ENCODE measurements around the gene TLR9.

Gene TLR9

DNA sequence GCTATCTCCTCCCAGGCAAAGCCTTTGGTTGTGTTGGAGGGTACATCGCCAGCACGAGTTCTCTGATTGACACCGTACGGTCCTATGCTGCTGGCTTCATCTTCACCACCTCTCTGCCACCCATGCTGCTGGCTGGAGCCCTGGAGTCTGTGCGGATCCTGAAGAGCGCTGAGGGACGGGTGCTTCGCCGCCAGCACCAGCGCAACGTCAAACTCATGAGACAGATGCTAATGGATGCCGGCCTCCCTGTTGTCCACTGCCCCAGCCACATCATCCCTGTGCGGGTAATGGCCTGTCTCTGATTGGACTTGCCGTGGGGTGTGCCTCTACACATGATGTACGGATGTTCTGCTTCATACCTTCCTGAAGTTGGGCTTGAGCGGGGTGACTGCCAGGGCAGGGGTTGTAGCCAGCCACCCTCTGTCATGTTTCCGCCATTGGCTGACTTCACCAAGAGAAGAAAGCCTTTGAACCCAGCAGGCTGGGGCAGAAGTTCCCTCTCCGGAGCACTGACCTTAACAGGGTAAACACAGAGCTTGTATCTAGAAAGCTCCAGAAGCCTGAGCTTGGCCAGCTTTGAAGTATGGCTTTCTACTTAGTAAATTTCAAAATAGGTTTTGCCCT, 14.1 kb downstream of the TLR9 start:
- no peak overlapping the region for H3K27ac ChIP-seq
- TF ChIP-seq, protein P1, sequence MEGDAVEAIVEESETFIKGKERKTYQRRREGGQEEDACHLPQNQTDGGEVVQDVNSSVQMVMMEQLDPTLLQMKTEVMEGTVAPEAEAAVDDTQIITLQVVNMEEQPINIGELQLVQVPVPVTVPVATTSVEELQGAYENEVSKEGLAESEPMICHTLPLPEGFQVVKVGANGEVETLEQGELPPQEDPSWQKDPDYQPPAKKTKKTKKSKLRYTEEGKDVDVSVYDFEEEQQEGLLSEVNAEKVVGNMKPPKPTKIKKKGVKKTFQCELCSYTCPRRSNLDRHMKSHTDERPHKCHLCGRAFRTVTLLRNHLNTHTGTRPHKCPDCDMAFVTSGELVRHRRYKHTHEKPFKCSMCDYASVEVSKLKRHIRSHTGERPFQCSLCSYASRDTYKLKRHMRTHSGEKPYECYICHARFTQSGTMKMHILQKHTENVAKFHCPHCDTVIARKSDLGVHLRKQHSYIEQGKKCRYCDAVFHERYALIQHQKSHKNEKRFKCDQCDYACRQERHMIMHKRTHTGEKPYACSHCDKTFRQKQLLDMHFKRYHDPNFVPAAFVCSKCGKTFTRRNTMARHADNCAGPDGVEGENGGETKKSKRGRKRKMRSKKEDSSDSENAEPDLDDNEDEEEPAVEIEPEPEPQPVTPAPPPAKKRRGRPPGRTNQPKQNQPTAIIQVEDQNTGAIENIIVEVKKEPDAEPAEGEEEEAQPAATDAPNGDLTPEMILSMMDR (conservative IDR thresholded peaks at IDR 0.05), result no peak

DNA sequence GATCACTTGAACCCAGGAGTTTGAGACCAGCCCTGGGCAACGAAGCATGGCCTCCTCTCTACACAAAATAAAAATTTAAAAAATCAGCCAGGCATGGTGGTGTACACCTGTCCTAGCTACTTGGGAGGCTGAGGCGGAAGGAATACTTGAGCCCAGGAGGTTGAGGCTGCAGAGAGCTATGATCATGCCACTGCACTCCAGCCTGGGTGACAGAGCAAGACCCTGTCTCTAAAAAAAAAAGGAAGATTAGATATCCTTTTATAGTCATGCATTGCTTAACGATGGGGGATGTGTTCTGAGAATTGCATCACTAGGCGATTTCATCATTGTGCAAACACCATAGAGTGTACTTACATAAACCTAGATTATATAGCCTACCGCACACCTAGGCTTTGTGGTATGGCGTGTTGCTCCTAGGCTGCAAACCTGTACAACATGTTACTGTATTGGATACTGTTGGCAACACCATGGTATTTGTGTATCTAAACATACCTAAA, 14.8 kb downstream of the TLR9 start:
- H3K27ac ChIP-seq, result no peak overlapping the region
- TF ChIP-seq, protein P1 (conservative IDR thresholded peaks at IDR 0.05), result no peak

DNA sequence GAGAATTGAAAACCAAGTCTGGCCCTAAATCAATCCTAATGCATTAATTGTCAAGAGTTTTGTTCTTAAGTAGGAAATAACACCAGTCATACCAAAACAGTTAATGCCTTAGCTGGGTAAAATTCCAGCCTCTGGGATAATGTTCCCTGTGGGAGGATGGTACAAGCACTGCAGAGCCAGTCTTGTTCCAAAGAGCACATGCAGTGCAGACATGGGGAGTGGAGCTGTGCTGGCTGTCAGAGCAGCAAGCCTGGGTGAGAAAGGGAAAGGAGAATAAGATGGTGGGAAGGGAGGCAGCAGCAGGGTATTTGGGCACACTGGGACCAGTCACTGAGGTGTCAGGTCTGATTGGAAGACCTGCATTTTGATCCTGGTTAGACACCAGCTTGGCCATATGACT, 15.4 kb downstream of the TLR9 start:
- TF ChIP-seq, protein P1 (conservative IDR thresholded peaks at IDR 0.05), result no peak
- H3K27ac ChIP-seq, result no peak overlapping the region

DNA sequence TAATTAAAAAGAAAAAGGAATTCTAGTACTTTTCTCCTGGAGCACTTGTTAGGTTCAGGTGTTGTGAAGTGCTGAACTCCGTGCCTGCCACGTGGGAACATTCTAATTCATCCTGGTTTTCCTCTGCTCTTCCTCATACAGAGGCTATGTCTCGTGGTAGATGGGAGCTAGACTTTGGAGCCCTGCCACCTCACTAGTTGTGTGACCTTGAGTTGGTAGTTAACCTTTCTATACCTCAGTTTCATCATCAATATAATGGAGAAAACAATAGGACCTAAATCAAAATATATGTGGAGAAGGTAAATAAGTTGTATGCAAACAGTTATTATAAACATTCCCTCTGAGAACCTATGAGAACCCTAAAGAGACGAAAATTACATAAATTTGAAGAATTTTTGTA, 16.9 kb downstream of the TLR9 start:
- H3K27ac ChIP-seq, result no peak overlapping the region
- TF ChIP-seq, protein P1 (conservative IDR thresholded peaks at IDR 0.05), result no peak

DNA sequence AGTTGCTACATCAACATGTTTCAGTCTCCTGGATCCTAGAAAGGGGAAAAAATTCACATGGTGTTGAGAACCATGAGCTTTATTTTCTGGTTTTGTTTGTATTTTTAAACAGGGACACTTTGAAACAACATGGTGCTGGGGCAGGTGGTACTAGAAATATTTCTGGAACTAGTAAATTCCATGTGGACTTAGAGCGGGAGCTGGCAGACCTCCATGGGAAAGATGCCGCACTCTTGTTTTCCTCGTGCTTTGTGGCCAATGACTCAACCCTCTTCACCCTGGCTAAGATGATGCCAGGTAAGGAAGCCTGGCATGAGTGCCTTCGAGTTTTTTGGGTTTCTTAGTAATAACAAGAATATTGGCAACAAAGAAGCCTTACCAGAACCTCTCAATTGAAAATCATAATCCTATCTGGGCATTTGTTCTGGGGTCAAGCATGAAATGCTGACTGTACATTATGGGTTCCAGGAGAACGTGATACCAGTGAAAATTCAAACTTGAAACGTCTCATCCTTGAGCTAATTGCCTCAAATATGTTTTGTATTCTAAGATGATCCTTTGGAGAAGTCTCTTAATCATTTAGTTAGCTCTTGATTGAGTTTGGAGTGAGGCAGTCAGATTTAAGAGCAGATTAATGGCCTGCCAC, 19.6 kb downstream of the TLR9 start:
- H3K27ac ChIP-seq, result no peak overlapping the region
- TF ChIP-seq, protein P1 (conservative IDR thresholded peaks at IDR 0.05), result no peak

DNA sequence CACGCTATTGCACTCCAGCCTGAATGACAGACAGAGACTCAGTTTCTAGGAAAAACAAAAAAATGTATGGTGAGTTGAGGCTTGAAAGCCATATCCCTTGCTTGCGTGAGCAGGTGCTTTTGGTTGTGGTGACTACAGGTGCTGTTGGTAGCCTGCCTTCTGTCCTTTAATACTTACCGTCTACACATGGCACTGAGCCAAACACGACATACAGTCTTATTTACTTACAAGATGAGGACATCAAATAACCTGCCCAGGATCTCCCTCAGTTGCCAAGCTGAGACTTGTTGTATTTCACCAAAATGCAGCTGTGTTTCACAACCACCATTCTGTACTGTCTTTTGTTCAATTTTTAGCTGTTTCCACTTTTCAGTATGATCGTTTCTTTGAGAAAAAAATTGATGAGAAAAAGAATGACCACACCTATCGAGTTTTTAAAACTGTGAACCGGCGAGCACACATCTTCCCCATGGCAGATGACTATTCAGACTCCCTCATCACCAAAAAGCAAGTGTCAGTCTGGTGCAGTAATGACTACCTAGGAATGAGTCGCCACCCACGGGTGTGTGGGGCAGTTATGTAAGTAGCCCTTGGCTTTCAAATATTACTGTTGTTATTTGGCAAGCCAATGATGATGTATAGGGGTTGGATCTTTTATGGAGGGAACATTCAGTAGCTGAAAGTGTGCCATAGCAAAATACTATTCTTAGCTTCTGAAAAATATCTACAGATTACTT, 20.9 kb downstream of the TLR9 start:
- peak overlapping the region; percentile 60 for H3K27ac ChIP-seq
- TF ChIP-seq, protein P1 (conservative IDR thresholded peaks at IDR 0.05), result no peak

DNA sequence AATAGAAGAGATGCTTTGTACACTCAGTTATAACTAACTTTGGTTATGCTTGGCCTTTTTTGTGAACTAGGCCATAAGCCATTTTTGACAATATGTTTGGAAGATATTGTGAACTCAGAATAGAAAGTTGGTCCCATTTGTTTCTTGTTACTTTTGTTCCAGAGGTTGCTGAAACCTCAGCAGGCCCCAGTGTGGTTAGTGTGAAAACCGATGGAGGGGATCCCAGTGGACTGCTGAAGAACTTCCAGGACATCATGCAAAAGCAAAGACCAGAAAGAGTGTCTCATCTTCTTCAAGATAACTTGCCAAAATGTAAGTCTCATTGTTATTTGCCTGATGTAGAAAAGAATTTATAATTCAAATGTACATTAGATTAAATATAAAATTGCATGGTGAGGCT, 21.7 kb downstream of the TLR9 start:
- TF ChIP-seq, protein P1 (conservative IDR thresholded peaks at IDR 0.05), result no peak
- peak overlapping the region; percentile 60 for H3K27ac ChIP-seq
